AG04449 (cell line): ENCODE results near the gene SHISAL1.
"Not testable (repeated sequence)": the region's sequence is repeated elsewhere in the genome, so short reads cannot be mapped to it uniquely, and the experiment has no call there.

ENCODE experiments used
- CTCF ChIA-PET: fragments of 350-600 bp; formaldehyde crosslinking; extraction: SDS; loops from one replicate; lab custom pipeline; 2021; ENCODE audit warnings: antibody characterized with exemption; lab: Yijun Ruan, JAX
- POLR2A ChIA-PET: fragments of 400-600, 350-600 bp; formaldehyde crosslinking; extraction: SDS; loops from one replicate; lab custom pipeline; 2020; ENCODE audit warnings: antibody characterized with exemption, inconsistent platforms; lab: Yijun Ruan, JAX
- DNase-seq: peaks from one replicate; pipeline ENCODE4 v3.0.0-alpha.2; 2010; ENCODE audit warnings: low read depth, low spot score
- H3K4me3 ChIP-seq: 2 replicates; pipeline ENCODE4 v1.5.1; 2011; ENCODE audit warnings: low read depth, mild to moderate bottlenecking, control low read depth, low read length
- CTCF ChIP-seq: IDR thresholded peaks from one replicate; pipeline ENCODE4 v1.5.1; 2011; ENCODE audit warnings: mild to moderate bottlenecking, moderate library complexity, low read length, control low read depth, inconsistent platforms; ENCODE audit not compliant: insufficient read depth; ENCODE audit errors: missing control alignments

SHISAL1 gene

GRCh38 chr22:44305455-44305854, 7.3 kb downstream of the SHISAL1 start:
- no peak for DNase-seq
- CTCF ChIA-PET, result interaction anchor here (1.1 to 1.8 kb wide), 2 partner anchors 220 to 224 kb away, joined by 3 to 5 read pairs; no protein-coding TSS in a partner anchor
- H3K4me3 ChIP-seq, result no peak overlapping the region
- TF ChIP-seq CTCF, result no peak
- POLR2A ChIA-PET, result no interaction called here

DNA sequence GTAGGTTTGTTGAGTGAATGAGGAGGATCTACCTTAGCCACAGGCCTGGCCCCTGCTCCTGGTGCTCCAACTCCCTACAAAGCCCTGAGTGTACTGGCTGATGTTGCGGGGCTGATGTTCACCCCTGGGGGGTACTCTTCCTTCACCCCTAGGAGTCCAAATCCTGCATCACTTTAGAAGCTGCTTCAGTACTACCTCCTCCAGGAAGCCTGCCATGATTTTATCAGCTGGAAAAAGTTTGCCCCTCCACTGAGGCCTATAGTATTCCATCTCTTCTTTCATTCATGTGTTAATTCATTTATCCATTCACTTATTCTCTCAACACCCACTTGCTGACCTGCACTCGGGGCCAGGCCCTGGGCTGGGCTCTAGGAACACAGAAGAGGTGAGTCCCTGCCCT, 7.8 kb downstream of the SHISAL1 start:
- DNase-seq, result no peak
- no peak for TF ChIP-seq CTCF
- ChIA-PET POLR2A (no interaction called here), CTCF (interaction anchor here (0.8 to 1.1 kb wide), 2 partner anchors 219 to 321 kb away, joined by 3 read pairs; no protein-coding TSS in a partner anchor)
- H3K4me3 ChIP-seq, result no peak overlapping the region

DNA sequence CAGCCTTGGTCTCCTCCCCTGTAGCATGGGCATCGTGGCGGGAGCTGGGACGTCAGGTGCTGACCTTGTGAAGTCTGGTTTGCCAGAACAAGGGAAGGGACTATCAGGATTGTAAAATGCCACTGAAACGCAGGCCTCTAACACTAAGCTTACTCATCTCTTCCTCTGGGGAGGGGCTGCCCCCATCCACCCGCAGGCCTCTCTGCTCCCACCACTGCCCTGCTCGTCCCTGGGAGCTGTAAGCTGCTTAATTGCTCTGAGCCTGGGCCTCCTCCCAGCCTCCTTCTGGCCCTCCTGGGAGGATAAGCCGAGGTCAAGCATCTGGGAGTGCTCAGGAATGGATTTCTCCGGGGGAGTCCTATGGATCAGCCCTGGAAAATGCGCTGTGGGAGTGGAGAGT, 8.4 kb downstream of the SHISAL1 start:
- CTCF ChIA-PET, result interaction anchor here (0.8 to 1.1 kb wide), 2 partner anchors 219 to 322 kb away, joined by 3 read pairs; no protein-coding TSS in a partner anchor
- no peak for DNase-seq
- POLR2A ChIA-PET, result no interaction called here
- TF ChIP-seq CTCF, result no peak
- H3K4me3 ChIP-seq, result no peak overlapping the region

DNA sequence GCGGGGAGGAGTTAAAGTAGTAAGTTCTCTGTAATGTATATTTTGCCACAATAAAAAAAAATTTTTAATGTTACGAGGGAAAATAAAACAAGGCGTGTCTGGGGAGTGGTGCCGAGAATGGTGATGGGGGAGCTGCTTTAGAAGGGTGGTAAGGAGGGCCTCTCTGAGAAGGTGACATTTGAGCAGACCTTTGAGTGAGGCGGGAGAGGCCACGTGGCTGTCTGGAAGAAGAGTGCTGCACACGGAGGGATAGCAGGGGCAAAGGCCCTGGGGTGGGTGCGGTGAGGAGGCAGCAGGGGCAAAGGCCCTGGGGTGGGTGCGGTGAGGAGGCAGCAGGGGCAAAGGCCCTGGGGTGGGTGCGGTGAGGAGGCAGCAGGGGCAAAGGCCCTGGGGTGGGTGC, 10.4 kb downstream of the SHISAL1 start:
- DNase-seq, CTCF ChIA-PET, POLR2A ChIA-PET, H3K4me3 ChIP-seq: not testable (repeated sequence)

- no peak for TF ChIP-seq CTCF
- CTCF ChIA-PET, result no interaction called here
- POLR2A ChIA-PET, result no interaction called here
- no peak for DNase-seq
- H3K4me3 ChIP-seq, result no peak overlapping the region
Measured at GRCh38 chr22:44301039-44301438, 11.7 kb downstream of the SHISAL1 start.

- H3K4me3 ChIP-seq, result no peak overlapping the region
- DNase-seq, result no peak
- TF ChIP-seq CTCF, result no peak
- POLR2A ChIA-PET, result no interaction called here
- CTCF ChIA-PET, result interaction anchor here (1.1 kb wide), 1 partner anchor 218 kb away, joined by 3 read pairs; no protein-coding TSS in a partner anchor
Measured at GRCh38 chr22:44299124-44299523, 13.6 kb downstream of the SHISAL1 start.
